Muscle of arm (tissue), 12 donors: ENCODE data around the gene GFI1B. TPM values are rescaled to one million over a fixed set of nuclear protein-coding genes. Genes with fewer than 3 reads are reported as not detected.
"Not testable (repeated sequence)": the region's sequence is repeated elsewhere in the genome, so short reads cannot be mapped to it uniquely, and the experiment has no call there.

Source experiments
- DNase-seq: peaks from one replicate; pipeline ENCODE4 v3.0.0-alpha.2; 2013
- polyA plus RNA-seq, 12 donors: library from polyadenylated mRNA; unstranded; fragments of 120-200 nt; gene quantifications; one replicate each; pipeline ENCODE4 v1.2.1, GENCODE V29; 2013; ENCODE audit not compliant: insufficient read length in 12 of 12

Gene GFI1B
- polyA plus RNA-seq, 12 donors: 0.36 to 0.90 (median 0.50) TPM; not detected in 2

GRCh38 chr9:132967908-132968307 lies 10.6 kb upstream of the GFI1B start:
- not testable (repeated sequence) for DNase-seq

DNA sequence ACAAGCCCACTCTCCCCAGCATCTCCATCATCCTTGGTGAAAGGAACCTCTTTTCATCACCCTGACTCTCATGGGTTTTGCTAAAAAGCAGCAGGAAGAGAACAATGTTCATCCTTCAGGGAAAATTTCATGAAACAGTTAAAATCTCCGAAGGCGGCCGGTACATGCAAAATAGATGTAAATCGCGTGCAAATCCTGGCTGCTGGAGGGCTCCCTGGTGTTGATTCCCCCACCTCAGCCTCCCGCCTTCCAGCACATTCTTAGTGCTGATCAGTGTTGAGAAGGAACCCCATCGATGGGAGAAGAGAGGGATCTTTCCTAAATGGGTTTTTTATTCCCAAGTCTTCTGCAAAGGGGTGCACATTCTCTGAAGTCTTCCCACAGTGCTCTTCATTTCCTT lies 8.7 kb upstream of the GFI1B start:
- no peak for DNase-seq

DNA sequence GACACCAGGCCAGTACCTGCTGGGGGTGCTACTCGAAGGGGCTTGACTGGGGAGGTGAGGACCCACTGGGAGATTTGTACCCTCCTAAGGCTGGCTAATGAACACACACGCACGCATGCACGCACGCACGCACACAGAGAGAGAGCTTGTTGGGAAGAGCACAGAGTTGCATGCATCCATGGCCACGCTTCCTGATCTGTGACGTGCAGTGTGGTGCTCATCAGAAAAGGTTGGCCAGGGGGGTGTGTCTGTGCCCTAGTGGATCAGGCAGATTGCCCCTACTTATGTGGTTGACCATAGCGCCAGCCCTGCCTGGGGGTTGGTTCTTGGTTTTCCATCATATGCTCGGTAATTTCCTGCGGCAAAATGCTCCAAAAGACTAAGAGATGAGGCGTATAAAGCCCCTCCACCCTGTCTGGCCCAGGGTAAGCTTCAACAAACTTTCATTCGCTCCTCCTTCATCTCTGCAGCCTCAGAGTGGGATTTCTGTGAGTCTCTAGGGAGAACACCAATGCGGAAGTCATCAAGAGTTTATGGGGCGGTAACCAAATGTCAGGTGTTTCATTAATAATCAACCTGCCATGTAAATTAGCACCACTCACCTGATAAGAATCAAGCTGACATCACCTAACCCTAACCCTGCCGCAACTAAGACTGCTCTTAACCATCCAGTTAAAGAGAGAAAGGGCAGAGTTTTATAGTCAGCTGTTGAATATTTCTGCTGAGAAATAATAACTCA lies 8.0 kb upstream of the GFI1B start:
- no peak for DNase-seq

- no peak for DNase-seq
These were observed 5.3 kb upstream of the GFI1B start for GRCh38 chr9:132973166-132973565.

- DNase-seq: no peak
These were observed 4.8 kb upstream of the GFI1B start for GRCh38 chr9:132973713-132974112.

DNA sequence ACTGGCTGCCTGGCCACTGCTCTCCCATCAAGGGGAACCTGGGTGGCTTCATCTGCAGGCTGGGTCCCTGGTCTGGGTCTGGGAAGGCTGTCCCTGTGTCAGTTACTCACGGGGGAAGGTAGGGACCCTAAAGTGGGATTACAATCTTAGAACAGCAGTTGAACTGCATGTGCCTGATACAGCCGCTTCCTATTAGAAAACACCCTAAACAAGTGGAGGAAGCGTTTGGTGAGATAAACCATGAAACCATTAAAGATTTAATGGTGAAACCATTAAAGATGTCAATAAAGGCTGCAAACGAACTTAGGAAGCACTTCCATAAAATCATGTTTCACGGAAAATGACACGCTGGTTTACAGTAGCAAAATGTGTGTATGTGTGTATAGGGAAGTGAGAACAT lies 2.5 kb upstream of the GFI1B start:
- no peak for DNase-seq

DNA sequence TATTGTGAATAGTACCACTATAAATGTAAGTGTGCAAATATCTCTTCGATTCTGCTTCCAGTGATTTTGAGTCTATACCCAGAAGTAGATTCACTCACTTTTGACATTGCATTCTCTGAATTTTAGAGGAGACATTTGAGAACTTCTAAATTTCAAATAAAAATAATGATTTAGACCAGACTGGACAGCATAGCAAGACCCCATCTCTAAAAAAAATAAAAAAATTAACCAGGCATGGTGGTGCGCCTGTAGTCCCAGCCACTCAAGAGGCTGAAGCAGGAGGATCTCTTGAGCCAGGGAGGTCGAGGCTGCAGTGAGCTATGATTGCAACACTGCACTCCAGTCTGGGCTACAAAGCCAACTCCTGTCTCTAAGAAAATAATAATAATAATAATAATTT lies 1.9 kb upstream of the GFI1B start:
- no peak for DNase-seq

DNA sequence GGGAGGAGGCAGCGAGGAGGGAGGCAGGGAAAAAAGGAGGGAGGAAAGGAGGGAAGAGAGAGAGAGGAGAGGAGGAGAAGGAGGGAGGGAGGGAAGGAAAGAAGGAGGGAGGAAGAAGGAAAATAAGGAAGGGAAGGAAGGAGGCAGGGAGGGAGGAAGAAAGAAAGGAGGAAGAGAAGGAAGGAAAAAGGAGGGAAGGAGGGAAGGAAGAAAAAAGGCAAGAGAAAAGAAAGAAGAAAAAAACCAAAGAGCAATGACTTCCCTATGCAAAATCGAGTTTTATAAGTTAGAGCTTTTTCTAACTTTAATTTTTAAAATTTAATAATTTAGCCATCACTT lies 413 bp upstream of the GFI1B start:
- DNase-seq: no peak

DNA sequence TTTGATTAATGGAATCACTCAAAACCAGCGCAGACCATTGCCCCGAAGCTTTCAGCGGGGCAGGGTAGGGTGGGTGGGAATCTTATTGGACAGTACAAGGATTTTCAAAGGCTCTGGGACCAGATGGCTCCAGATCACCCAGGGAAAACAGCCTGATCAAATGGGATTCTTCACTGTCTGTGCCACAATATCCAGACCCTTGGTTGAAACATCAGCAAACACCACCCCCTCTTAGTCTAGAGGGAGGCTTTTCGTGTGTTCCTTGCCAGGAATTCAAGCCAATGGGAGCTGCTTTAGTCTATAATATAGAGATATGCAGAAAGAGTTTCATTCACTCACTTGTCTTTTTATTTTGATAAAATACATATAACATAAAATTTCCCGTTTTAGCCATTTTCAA lies 1.7 kb downstream of the GFI1B start:
- DNase-seq: no peak

DNA sequence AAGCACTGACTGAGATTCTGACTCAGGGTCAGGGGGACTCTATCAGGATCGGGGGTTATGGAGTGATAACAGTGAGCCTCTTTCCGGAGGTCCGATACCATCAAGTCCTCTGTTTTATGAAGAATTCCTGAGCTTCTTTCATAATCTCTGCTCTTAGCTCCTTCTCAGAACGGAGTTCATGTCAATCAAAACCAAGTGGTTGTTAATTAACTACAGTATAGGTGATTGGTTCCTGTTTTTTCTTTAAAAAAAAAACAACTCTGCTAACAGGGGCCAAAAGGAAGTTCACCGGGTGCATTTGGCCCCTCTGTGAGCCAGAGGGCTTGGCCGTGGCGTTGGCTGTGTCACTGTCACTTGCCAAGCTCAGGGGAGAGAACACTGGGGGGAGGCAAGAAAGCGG lies 4.0 kb downstream of the GFI1B start:
- DNase-seq: no peak

- DNase-seq: no peak
These were observed 5.2 kb downstream of the GFI1B start for GRCh38 chr9:132983491-132984201.

GRCh38 chr9:132984202-132985070 lies 5.9 kb downstream of the GFI1B start:
- no peak for DNase-seq

DNA sequence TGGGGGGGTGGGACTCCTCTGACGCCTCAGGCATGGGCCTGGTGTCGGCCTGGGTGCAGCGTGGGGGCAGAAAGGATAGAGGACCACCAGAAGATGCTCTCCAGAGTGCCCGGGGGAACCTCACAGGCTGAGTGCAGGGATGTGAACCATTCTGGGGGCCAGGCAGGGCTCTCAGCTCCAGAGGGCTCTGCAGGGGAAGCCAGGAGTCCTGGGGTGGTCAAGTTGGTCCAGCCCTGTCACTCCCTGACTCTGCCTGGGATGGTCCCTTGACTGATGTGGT lies 6.5 kb downstream of the GFI1B start:
- DNase-seq: no peak

DNA sequence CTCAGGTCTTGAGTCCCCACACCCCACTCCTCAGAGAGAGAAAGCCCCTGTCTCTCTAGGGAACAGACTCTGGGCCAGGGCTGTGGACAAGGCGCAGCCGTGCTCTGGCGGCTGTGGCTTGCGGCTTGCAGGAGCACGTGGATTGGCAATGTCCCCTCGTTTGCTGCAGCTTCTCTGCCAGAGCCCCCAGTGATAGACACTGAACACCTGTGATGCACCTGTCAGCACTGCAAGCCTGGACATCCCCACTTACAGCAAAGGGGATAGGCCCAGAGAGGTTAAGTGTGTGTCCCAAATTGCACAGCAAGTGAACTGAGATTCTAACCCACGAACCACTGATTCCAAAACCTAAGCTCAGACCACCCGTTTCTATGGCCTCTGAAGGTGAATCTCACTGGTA lies 7.0 kb downstream of the GFI1B start:
- DNase-seq: no peak

GRCh38 chr9:132986114-132986513 lies 7.6 kb downstream of the GFI1B start:
- no peak for DNase-seq

GRCh38 chr9:132986640-132987620 lies 8.4 kb downstream of the GFI1B start:
- no peak for DNase-seq

- no peak for DNase-seq
These were observed 9.9 kb downstream of the GFI1B start for GRCh38 chr9:132988244-132989013.

- DNase-seq: no peak
These were observed 10.5 kb downstream of the GFI1B start for GRCh38 chr9:132989014-132989310.

GRCh38 chr9:132989414-132989996 lies 11.0 kb downstream of the GFI1B start:
- DNase-seq: no peak

DNA sequence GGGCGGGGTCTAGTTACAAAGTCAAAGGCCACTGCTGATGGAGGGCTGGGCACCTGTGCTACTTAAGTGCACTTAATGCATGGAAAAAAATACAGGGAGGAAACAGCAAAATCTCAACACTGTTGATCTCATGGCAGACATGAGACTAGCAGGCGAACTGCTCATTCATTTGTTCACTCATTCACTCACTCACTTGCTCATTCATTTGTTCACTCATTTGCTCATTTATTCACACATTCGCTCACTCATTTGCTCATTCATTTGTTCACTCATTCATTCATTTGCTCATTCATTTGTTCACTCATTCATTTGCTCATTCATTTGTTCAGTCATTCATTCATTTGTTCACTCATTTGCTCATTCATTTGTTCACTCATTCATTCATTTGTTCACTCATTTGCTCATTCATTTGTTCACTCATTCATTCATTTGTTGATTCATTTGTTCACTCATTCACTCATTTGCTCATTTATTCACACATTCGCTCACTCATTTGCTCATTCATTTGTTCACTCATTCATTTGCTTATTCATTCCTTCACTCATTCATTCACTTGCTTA lies 11.6 kb downstream of the GFI1B start:
- DNase-seq: not testable (repeated sequence)
